Mesothelial cell of epicardium (in vitro differentiated cells): Measurements from ENCODE around the gene CHRNA1. TPM values are rescaled to one million over a fixed set of nuclear protein-coding genes. Genes with fewer than 3 reads are reported as not detected.

Experiments used
- DNase-seq, 2 experiments: peaks; one replicate each; pipeline ENCODE4 v3.0.0; 2021; ENCODE audit warnings: low spot score in 2 of 2; ENCODE audit not compliant: unreplicated experiment in 2 of 2
- H3K27ac Mint-ChIP-seq: 2 replicates; pipeline ENCODE4 v1.8.0; 2021; ENCODE audit warnings: mixed read lengths
- H3K27me3 Mint-ChIP-seq: 2 replicates; pipeline ENCODE4 v1.8.0; 2021; ENCODE audit warnings: low read depth, mixed read lengths
- H3K36me3 Mint-ChIP-seq: 2 replicates; pipeline ENCODE4 v1.8.0; 2021; ENCODE audit warnings: mixed read lengths
- H3K4me1 Mint-ChIP-seq: 2 replicates; pipeline ENCODE4 v1.8.0; 2021; ENCODE audit warnings: mixed read lengths
- H3K4me3 Mint-ChIP-seq: 2 replicates; pipeline ENCODE4 v1.8.0; 2021; ENCODE audit warnings: mild to moderate bottlenecking, moderate library complexity, mixed read lengths
- H3K9me3 Mint-ChIP-seq: 2 replicates; pipeline ENCODE4 v1.8.0; 2021; ENCODE audit warnings: mixed read lengths
- total RNA-seq: library from RNA; stranded (reverse); gene quantifications from 3 replicates; pipeline ENCODE4 v1.2.1, GENCODE V29; 2021
- TF ChIP-seq, protein P1 (sequence below): fragments of 200-600 bp; sonication (generic); IDR thresholded peaks from one replicate; pipeline ENCODE4 v1.5.0; 2021; ENCODE audit warnings: antibody characterized with exemption; ENCODE audit not compliant: unreplicated experiment

Gene CHRNA1
- total RNA-seq, 1 donor from 2014 or later: 0.16 TPM

DNA sequence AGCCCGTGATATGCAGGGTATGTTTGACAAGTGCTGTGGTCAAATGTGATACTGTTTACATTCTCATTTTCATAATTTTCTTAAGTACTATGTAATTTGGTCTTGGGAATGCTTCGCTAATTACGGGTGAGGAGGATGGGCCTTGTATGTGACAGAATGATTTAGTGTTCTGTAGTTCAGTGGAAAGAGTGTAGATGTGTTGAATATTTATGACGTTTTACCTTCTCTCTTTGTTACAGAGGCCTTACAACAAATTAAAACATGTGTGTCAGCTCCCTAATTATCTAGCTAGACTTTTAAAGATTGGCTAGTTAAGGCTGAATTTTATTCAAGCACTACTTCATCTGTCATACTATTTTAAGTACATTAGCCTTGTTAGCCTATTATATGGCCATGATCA is 10.6 kb upstream of the CHRNA1 start:
- Mint-ChIP-seq H3K9me3 (no peaks in the 10 kb centered on the region), H3K4me3 (no peak overlapping the region), H3K27me3 (no peaks in the 10 kb centered on the region), H3K4me1 (peaks cover 44% of the 10 kb centered on the region), H3K27ac (no peak overlapping the region), H3K36me3 (no peaks in the 10 kb centered on the region)
- no peak for DNase-seq
- TF ChIP-seq, protein P1, sequence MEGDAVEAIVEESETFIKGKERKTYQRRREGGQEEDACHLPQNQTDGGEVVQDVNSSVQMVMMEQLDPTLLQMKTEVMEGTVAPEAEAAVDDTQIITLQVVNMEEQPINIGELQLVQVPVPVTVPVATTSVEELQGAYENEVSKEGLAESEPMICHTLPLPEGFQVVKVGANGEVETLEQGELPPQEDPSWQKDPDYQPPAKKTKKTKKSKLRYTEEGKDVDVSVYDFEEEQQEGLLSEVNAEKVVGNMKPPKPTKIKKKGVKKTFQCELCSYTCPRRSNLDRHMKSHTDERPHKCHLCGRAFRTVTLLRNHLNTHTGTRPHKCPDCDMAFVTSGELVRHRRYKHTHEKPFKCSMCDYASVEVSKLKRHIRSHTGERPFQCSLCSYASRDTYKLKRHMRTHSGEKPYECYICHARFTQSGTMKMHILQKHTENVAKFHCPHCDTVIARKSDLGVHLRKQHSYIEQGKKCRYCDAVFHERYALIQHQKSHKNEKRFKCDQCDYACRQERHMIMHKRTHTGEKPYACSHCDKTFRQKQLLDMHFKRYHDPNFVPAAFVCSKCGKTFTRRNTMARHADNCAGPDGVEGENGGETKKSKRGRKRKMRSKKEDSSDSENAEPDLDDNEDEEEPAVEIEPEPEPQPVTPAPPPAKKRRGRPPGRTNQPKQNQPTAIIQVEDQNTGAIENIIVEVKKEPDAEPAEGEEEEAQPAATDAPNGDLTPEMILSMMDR: no peak

DNA sequence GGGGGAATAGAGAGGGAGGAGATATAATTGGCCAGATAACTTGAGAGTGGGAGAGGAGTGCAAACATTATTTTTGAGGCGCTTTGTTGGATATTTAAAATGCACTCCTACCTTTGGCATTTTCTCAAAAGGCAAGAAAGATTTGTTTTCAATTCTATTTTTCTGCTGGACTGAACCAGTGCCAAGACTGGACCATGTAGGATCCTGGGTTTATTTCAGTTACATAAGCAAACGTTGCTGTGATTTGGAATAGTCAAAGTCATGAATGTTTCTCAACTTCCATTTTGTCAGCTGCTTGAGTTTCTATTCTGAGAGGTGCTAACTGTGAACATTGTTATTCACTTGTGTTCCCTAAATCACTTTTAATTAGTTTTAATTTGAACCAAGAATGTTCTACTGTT is 8.9 kb upstream of the CHRNA1 start:
- H3K27ac Mint-ChIP-seq: peak overlapping the region; percentile 28
- H3K4me1 Mint-ChIP-seq: peaks cover 32% of the 10 kb centered on the region

DNA sequence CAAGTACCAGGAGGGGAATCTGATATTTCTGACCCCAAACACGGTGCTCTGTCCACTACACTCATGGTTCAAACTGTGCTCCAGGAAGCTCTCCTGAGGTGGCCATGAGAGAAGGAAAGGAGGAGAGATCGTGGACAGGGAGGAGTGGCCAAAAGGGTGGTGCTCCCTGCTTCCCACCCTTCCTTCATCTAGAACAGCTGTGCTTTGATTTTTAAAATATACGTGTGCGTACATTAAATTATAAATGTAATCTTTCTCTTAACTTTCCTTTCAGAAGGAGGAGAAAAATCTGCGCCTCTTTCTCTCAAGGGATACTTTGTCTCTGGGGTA is 8.2 kb upstream of the CHRNA1 start:
- H3K27me3 Mint-ChIP-seq: no peaks in the 10 kb centered on the region
- TF ChIP-seq, protein P1: no peak
- peaks cover 25% of the 10 kb centered on the region for H3K4me1 Mint-ChIP-seq
- no peak overlapping the region for H3K4me3 Mint-ChIP-seq
- H3K27ac Mint-ChIP-seq: peak overlapping the region; percentile 26
- H3K36me3 Mint-ChIP-seq: no peaks in the 10 kb centered on the region
- no peaks in the 10 kb centered on the region for H3K9me3 Mint-ChIP-seq
- DNase-seq: no peak

More for the DNA sequence above, 8.9 kb upstream of the CHRNA1 start:
- Mint-ChIP-seq H3K9me3 (no peaks in the 10 kb centered on the region), H3K27me3 (no peaks in the 10 kb centered on the region), H3K36me3 (no peaks in the 10 kb centered on the region), H3K4me3 (no peak overlapping the region)
- TF ChIP-seq, protein P1: no peak
- no peak for DNase-seq

DNA sequence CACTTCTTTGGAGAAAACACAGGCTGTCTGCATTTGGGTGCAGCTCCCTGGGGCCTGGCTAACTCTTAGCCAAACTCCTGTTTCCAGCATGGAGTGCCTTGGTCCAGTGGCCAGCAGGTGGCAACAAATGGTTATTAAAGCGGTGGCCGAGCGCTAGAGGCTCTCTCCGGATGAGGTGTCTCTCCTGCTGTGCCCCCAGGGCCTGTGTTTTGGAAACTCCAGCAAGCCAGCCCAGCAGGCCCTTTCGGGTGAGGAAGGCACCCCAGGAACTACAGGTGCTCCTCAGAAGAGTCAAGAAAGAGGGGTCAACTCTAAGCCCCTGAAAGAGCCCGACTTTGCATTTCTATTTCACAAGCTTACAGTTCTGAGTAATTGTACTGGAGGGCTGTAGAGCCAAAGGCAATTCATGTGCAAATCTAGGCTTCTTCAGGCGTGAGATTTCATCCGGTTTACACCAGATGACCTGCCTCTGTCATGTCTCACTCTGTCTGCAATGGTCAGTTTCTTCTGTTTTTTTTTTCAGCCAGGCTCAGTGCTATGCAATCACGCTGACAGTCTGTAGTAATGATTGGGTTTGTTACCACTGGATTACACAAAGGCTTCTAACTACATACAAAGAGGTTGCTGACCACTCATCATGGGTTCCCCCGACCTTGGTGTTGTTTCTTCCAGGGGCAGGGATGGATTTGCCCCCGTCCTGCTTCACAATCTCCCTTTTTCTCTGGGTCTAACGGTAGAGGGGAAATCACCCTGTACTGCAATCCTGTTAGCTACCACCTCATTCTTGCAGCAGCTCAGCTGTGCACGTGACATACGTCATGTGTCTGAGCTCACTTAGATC is 7.6 kb upstream of the CHRNA1 start:
- Mint-ChIP-seq H3K4me1 (peaks cover 22% of the 10 kb centered on the region), H3K9me3 (no peaks in the 10 kb centered on the region), H3K27ac (peak overlapping the region; percentile 26), H3K36me3 (no peaks in the 10 kb centered on the region), H3K27me3 (no peaks in the 10 kb centered on the region), H3K4me3 (peak overlapping the region; percentile 24)
- TF ChIP-seq, protein P1: peak; percentile 73
- peak; percentile 58 to 77 for DNase-seq

DNA sequence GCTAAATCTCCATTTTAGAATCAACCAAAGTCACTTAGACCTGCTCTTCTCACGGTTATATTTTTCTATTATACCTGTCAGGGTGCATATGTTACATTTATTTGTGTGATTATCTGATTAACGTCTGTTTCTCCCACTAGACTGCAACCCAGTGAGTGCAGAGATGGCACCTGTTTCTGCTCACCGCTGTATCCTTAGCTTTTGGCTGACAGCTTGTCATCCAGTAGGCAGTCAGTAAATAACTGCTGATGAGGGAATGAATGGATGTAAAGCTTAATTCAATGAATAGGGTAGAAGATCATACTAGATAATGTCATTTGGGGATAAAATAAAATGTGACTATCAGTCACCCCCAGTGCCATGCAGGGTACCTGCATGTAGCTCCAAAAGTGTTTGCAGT is 6.9 kb upstream of the CHRNA1 start:
- TF ChIP-seq, protein P1: no peak
- no peak overlapping the region for H3K4me3 Mint-ChIP-seq
- H3K27me3 Mint-ChIP-seq: no peaks in the 10 kb centered on the region
- H3K27ac Mint-ChIP-seq: no peak overlapping the region
- peaks cover 17% of the 10 kb centered on the region for H3K4me1 Mint-ChIP-seq
- H3K9me3 Mint-ChIP-seq: no peaks in the 10 kb centered on the region
- H3K36me3 Mint-ChIP-seq: no peaks in the 10 kb centered on the region
- DNase-seq: no peak
